WTC11 (cell line): Measurements from ENCODE around the gene PANK3. TPM values are rescaled to one million over a fixed set of nuclear protein-coding genes. Genes with fewer than 3 reads are reported as not detected.

Experiments
- ATAC-seq: fragments of 200-7000 bp; cut with Tn5 transposase; 2 replicates; pipeline ENCODE4 v1.10.0; 2021; ENCODE audit warnings: mild to moderate bottlenecking, moderate library complexity
- CTCF ChIA-PET: fragments of 300-600 bp; sonication (Branson Sonifier 250); formaldehyde crosslinking; loops from one replicate; lab custom pipeline; 2021; ENCODE audit warnings: antibody characterized with exemption; lab: Charles Lee
- POLR2A ChIA-PET: fragments of 350-600 bp; sonication (Branson Sonifier 250); formaldehyde crosslinking; loops from one replicate; lab custom pipeline; 2021; ENCODE audit warnings: antibody characterized with exemption; lab: Charles Lee
- DNase-seq: peaks from one replicate; pipeline ENCODE4 v3.0.0; 2021; ENCODE audit warnings: low spot score
- H3K27ac Mint-ChIP-seq: 2 replicates; pipeline ENCODE4 v1.8.0; 2021; ENCODE audit warnings: mixed read lengths
- H3K27me3 Mint-ChIP-seq: 2 replicates; pipeline ENCODE4 v1.8.0; 2021; ENCODE audit warnings: low read depth, mild to moderate bottlenecking, moderate library complexity, mixed read lengths
- H3K36me3 Mint-ChIP-seq: 2 replicates; pipeline ENCODE4 v1.8.0; 2021; ENCODE audit warnings: mixed read lengths
- H3K4me1 Mint-ChIP-seq: 2 replicates; pipeline ENCODE4 v1.8.0; 2022; ENCODE audit warnings: mixed read lengths
- H3K4me3 Mint-ChIP-seq: 2 replicates; pipeline ENCODE4 v1.8.0; 2021; ENCODE audit warnings: mild to moderate bottlenecking, moderate library complexity, mixed read lengths
- H3K9me3 Mint-ChIP-seq: 2 replicates; pipeline ENCODE4 v1.8.0; 2021; ENCODE audit warnings: mixed read lengths
- CBFB ChIP-seq: sonication (generic); formaldehyde crosslinking; IDR thresholded peaks from 2 replicates; pipeline ENCODE4 v1.8.1; 2022; ENCODE audit warnings: mild to moderate bottlenecking, low read depth, missing genetic modification reagents
- CDX4 ChIP-seq: fragments of 250-450 bp; sonication (Bioruptor Pico); IDR thresholded peaks from 2 replicates; pipeline ENCODE4 v1.9.0; 2021; ENCODE audit warnings: moderate library complexity, mild to moderate bottlenecking, inconsistent platforms, borderline replicate concordance
- CREM ChIP-seq: sonication (generic); formaldehyde crosslinking; IDR thresholded peaks from 2 replicates; pipeline ENCODE4 v1.8.1; 2022; ENCODE audit warnings: mild to moderate bottlenecking, missing genetic modification reagents, moderate library complexity
- E2F1 ChIP-seq: sonication (generic); formaldehyde crosslinking; IDR thresholded peaks from 2 replicates; pipeline ENCODE4 v1.8.0; 2022; ENCODE audit warnings: mild to moderate bottlenecking, missing genetic modification reagents
- EMX1 ChIP-seq: fragments of 250-450 bp; sonication (Bioruptor Pico); IDR thresholded peaks from 2 replicates; pipeline ENCODE4 v1.8.0; 2021; ENCODE audit warnings: mild to moderate bottlenecking
- ETV6 ChIP-seq: sonication (generic); formaldehyde crosslinking; IDR thresholded peaks from 2 replicates; pipeline ENCODE4 v1.8.1; 2022; ENCODE audit warnings: mild to moderate bottlenecking, missing genetic modification reagents
- KAT7 ChIP-seq: sonication (generic); formaldehyde crosslinking; IDR thresholded peaks from 2 replicates; pipeline ENCODE4 v1.8.1; 2023; ENCODE audit warnings: missing genetic modification reagents, mild to moderate bottlenecking, borderline replicate concordance
- MXD4 ChIP-seq: fragments of 250-450 bp; sonication (Bioruptor Pico); IDR thresholded peaks from 2 replicates; pipeline ENCODE4 v1.8.0; 2021; ENCODE audit warnings: mild to moderate bottlenecking, moderate library complexity, borderline replicate concordance
- NR2C2 ChIP-seq: sonication (generic); formaldehyde crosslinking; IDR thresholded peaks from 2 replicates; pipeline ENCODE4 v1.8.0; 2022; ENCODE audit warnings: mild to moderate bottlenecking, missing genetic modification reagents
- NR3C1 ChIP-seq: sonication (generic); formaldehyde crosslinking; conservative IDR thresholded peaks from 2 replicates; pipeline ENCODE4 v1.8.1; 2023; ENCODE audit warnings: low read depth, mild to moderate bottlenecking, missing genetic modification reagents
- OVOL2 ChIP-seq: fragments of 250-450 bp; sonication (Bioruptor Pico); IDR thresholded peaks from 2 replicates; pipeline ENCODE4 v1.9.0; 2021; ENCODE audit warnings: mild to moderate bottlenecking, borderline replicate concordance
- TEAD1 ChIP-seq: sonication (generic); formaldehyde crosslinking; IDR thresholded peaks from 2 replicates; pipeline ENCODE4 v1.8.0; 2022; ENCODE audit warnings: mild to moderate bottlenecking, missing genetic modification reagents
- TP53 ChIP-seq: sonication (generic); formaldehyde crosslinking; IDR thresholded peaks from 2 replicates; pipeline ENCODE4 v1.8.1; 2023; ENCODE audit warnings: mild to moderate bottlenecking, missing genetic modification reagents
- ZBTB43 ChIP-seq: sonication (generic); formaldehyde crosslinking; IDR thresholded peaks from 2 replicates; pipeline ENCODE4 v1.8.1; 2023; ENCODE audit warnings: mild to moderate bottlenecking, missing genetic modification reagents
- ZNF263 ChIP-seq: sonication (generic); formaldehyde crosslinking; IDR thresholded peaks from 2 replicates; pipeline ENCODE4 v1.8.1; 2022; ENCODE audit warnings: low read depth, mild to moderate bottlenecking, moderate library complexity, missing genetic modification reagents
- ZNF317 ChIP-seq: sonication (generic); formaldehyde crosslinking; IDR thresholded peaks from 2 replicates; pipeline ENCODE4 v1.8.1; 2023; ENCODE audit warnings: low read depth, mild to moderate bottlenecking, moderate library complexity, missing genetic modification reagents, borderline replicate concordance
- ZNF396 ChIP-seq: fragments of 250-450 bp; sonication (Bioruptor Pico); IDR thresholded peaks from 2 replicates; pipeline ENCODE4 v1.8.0; 2021; ENCODE audit warnings: mild to moderate bottlenecking, moderate library complexity, borderline replicate concordance
- ZNF416 ChIP-seq: fragments of 250-450 bp; sonication (Bioruptor Pico); IDR thresholded peaks from 2 replicates; pipeline ENCODE4 v1.9.0; 2021; ENCODE audit warnings: mild to moderate bottlenecking, inconsistent platforms
- ZNF423 ChIP-seq: fragments of 250-450 bp; sonication (Bioruptor Pico); IDR thresholded peaks from 2 replicates; pipeline ENCODE4 v2.1.2; 2022; ENCODE audit warnings: mild to moderate bottlenecking, moderate library complexity
- total RNA-seq: library from RNA; stranded (reverse); gene quantifications from 3 replicates; pipeline ENCODE4 v1.2.3, GENCODE V29; 2021
- TF ChIP-seq, protein P1 (sequence below): sonication (generic); formaldehyde crosslinking; IDR thresholded peaks from 2 replicates; pipeline ENCODE4 v1.8.1; 2022; ENCODE audit warnings: mild to moderate bottlenecking, moderate library complexity, missing genetic modification reagents
- TF ChIP-seq, protein P2 (sequence below): fragments of 250-450 bp; sonication (Bioruptor Pico); IDR thresholded peaks from 2 replicates; pipeline ENCODE4 v1.8.0; 2021; ENCODE audit warnings: mild to moderate bottlenecking

Gene PANK3
- total RNA-seq, 1 experiment from 2014 or later: 90.2 TPM

- no peak for TF ChIP-seq E2F1 (CRISPR knock-in tag)
These were observed 35.5 kb upstream of the PANK3 start (continued) for GRCh38 chr5:168614661-168615060.

DNA sequence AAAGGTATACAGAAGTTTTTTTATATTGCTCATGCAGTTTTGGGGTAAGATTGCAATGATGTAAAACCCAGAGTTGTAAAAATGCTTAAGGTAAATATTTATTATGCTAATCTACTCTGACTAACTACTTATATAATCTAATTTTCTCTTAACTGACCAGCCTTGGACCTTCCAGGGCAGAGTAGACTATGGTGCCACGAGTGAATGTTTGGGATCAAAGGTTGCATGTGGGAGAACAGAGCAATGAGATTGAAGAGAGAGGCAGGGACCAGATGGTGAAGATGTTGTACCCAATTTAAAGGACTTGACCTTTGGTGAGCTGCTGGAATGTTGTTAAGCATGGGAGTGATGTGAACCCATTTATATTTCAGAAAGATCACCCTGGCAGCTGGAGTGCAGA lies 34.8 kb upstream of the PANK3 start:
- TF ChIP-seq NR2C2 (CRISPR knock-in tag) (no peak), EMX1 (CRISPR knock-in tag) (no peak), CBFB (CRISPR knock-in tag) (no peak), TEAD1 (no peak), KAT7 (CRISPR knock-in tag) (no peak)
- TF ChIP-seq, protein P1, sequence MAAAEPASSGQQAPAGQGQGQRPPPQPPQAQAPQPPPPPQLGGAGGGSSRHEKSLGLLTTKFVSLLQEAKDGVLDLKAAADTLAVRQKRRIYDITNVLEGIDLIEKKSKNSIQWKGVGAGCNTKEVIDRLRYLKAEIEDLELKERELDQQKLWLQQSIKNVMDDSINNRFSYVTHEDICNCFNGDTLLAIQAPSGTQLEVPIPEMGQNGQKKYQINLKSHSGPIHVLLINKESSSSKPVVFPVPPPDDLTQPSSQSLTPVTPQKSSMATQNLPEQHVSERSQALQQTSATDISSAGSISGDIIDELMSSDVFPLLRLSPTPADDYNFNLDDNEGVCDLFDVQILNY (CRISPR knock-in tag): no peak
- Mint-ChIP-seq H3K9me3 (no peaks in the 10 kb centered on the region), H3K4me3 (no peak overlapping the region), H3K27ac (no peak overlapping the region), H3K27me3 (peaks cover 4% of the 10 kb centered on the region; the same call in 1 of the 2 replicates), H3K4me1 (no peaks in the 10 kb centered on the region), H3K36me3 (no peaks in the 10 kb centered on the region)
- ChIA-PET CTCF (no interaction called here), POLR2A (no interaction called here)
- ATAC-seq (no peak), DNase-seq (no peak)

GRCh38 chr5:168613396-168613795 lies 34.2 kb upstream of the PANK3 start:
- CTCF ChIA-PET: no interaction called here
- no peak for DNase-seq
- POLR2A ChIA-PET: no interaction called here
- Mint-ChIP-seq H3K36me3 (no peaks in the 10 kb centered on the region), H3K27ac (no peak overlapping the region), H3K27me3 (peaks cover 4% of the 10 kb centered on the region; the same call in 1 of the 2 replicates), H3K9me3 (no peaks in the 10 kb centered on the region), H3K4me1 (no peaks in the 10 kb centered on the region), H3K4me3 (no peak overlapping the region)
- no peak for TF ChIP-seq CDX4 (CRISPR knock-in tag)
- no peak for TF ChIP-seq CBFB (CRISPR knock-in tag)
- no peak for TF ChIP-seq ETV6 (CRISPR knock-in tag)
- no peak for TF ChIP-seq TP53 (CRISPR knock-in tag)
- TF ChIP-seq EMX1 (CRISPR knock-in tag): no peak
- no peak for TF ChIP-seq MXD4
- no peak for TF ChIP-seq NR3C1 (CRISPR knock-in tag)
- no peak for TF ChIP-seq ZNF416 (CRISPR knock-in tag)
- TF ChIP-seq NR2C2 (CRISPR knock-in tag): no peak
- no peak for TF ChIP-seq OVOL2 (CRISPR knock-in tag)
- TF ChIP-seq, protein P2, sequence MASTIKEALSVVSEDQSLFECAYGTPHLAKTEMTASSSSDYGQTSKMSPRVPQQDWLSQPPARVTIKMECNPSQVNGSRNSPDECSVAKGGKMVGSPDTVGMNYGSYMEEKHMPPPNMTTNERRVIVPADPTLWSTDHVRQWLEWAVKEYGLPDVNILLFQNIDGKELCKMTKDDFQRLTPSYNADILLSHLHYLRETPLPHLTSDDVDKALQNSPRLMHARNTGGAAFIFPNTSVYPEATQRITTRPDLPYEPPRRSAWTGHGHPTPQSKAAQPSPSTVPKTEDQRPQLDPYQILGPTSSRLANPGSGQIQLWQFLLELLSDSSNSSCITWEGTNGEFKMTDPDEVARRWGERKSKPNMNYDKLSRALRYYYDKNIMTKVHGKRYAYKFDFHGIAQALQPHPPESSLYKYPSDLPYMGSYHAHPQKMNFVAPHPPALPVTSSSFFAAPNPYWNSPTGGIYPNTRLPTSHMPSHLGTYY (CRISPR knock-in tag): no peak
- no peak for TF ChIP-seq ZNF423 (CRISPR knock-in tag)
- TF ChIP-seq ZNF396 (CRISPR knock-in tag): no peak
- TF ChIP-seq ZNF263 (CRISPR knock-in tag): no peak
- TF ChIP-seq ZNF317: no peak
- TF ChIP-seq CREM (CRISPR knock-in tag): no peak
- no peak for TF ChIP-seq ZBTB43 (CRISPR knock-in tag)
- ATAC-seq: no peak
